Gastroesophageal sphincter (tissue), 4 donors: ENCODE measurements around the gene TMEM30B. TPM values are rescaled to one million over a fixed set of nuclear protein-coding genes. Genes with fewer than 3 reads are reported as not detected.

Source experiments
- ATAC-seq: fragments of 150-250 bp; one replicate; pipeline ENCODE4 v1.9.1; 2016; ENCODE audit warnings: mild to moderate bottlenecking, moderate library complexity
- H3K27ac ChIP-seq, 4 donors: fragments of 200-600 bp; sonication (generic) in 3 of 4; 1 replicate in 3 of 4; 2 replicates in 1 of 4; pipeline ENCODE4 v1.5.1; 2016 to 2019
- H3K27me3 ChIP-seq: fragments of 200-600 bp; sonication (generic); one replicate; pipeline ENCODE4 v1.5.1; 2019
- H3K36me3 ChIP-seq, 2 donors: fragments of 200-600 bp; sonication (generic); one replicate each; pipeline ENCODE4 v1.5.1; 2019; ENCODE audit warnings: control low read depth in 1 of 2
- H3K4me1 ChIP-seq, 3 donors: fragments of 200-600 bp; sonication (generic); 1 replicate in 2 of 3; 2 replicates in 1 of 3; pipeline ENCODE4 v1.5.1; 2016 to 2019; ENCODE audit warnings: control low read depth in 2 of 3
- H3K4me3 ChIP-seq, 2 donors: fragments of 200-600 bp; sonication (generic); one replicate each; pipeline ENCODE4 v1.5.1; 2019; ENCODE audit warnings: mild to moderate bottlenecking in 1 of 2, moderate library complexity in 1 of 2
- H3K9me3 ChIP-seq, 3 donors: fragments of 200-600 bp; sonication (generic); one replicate each; pipeline ENCODE4 v1.5.1; 2017 to 2019; ENCODE audit warnings: control low read depth in 2 of 3
- EP300 ChIP-seq: sonication (generic); formaldehyde crosslinking; IDR thresholded peaks from one replicate; pipeline ENCODE4 v1.6.1; 2017; ENCODE audit warnings: antibody characterized with exemption, mild to moderate bottlenecking
- POLR2A ChIP-seq, 2 donors: fragments of 450-650 bp; IDR thresholded peaks; one replicate each; pipeline ENCODE4 v1.6.1; 2017; ENCODE audit warnings: antibody characterized with exemption in 2 of 2, mild to moderate bottlenecking in 2 of 2, moderate library complexity in 1 of 2
- POLR2AphosphoS5 ChIP-seq: sonication (generic); formaldehyde crosslinking; IDR thresholded peaks from one replicate; pipeline ENCODE4 v1.6.1; 2017; ENCODE audit warnings: antibody characterized with exemption
- WGBS, 2 donors: methylation state at CpG; one replicate each; pipeline ENCODE4 v1.1.5; 2018; ENCODE audit warnings: low coverage in 1 of 2; 5-methylcytosine and 5-hydroxymethylcytosine counted together
- total RNA-seq, 4 donors: library from RNA; depleted of rRNA; stranded (reverse); fragments of >200 nt; gene quantifications; one replicate each; pipeline ENCODE4 v1.1.0, GENCODE V29; 2016
- TF ChIP-seq, protein P1 (sequence below), 4 experiments: fragments of 200-600 bp in 2 of 4; fragments of 450-650 bp in 2 of 4; sonication (generic) in 1 of 4; IDR thresholded peaks; one replicate each; pipeline ENCODE4 v1.5.1; 2017 to 2019; ENCODE audit warnings: antibody characterized with exemption in 4 of 4, mild to moderate bottlenecking in 2 of 4, moderate library complexity in 2 of 4

TMEM30B gene
- total RNA-seq, 4 donors from 2014 or later = 1.6 to 4.8 (median 2.6) TPM

DNA sequence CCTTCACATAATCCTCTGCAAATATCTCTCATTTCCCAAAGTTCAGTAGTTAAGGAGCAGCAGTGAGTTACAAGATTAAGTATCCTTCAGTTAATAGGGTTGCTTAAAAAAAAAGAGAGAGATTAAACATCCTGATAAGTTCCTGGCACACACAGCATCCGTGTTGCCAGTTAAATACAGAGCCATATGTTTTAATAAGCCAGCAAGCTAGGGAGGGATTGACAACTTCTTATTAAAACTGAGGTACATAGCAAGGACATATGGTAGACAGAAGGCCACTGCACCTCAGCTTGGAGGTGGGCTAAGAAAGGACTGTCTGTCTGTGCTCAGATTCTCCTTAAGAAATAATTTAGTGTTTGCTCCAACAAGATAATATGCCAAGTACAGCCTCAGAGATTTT is 9.6 kb upstream of the TMEM30B start:
- H3K9me3 ChIP-seq = no peaks in the 10 kb centered on the region
- 33 to 42% methylated on average over 1 of the region's 1 CpG for WGBS, 2 donors
- no peak overlapping the region for H3K27ac ChIP-seq
- no peak overlapping the region for H3K4me3 ChIP-seq
- ATAC-seq = no peak
- H3K27me3 ChIP-seq = no peaks in the 10 kb centered on the region
- TF ChIP-seq EP300 = no peak
- no peak for TF ChIP-seq POLR2AphosphoS5
- no peak for TF ChIP-seq POLR2A (IDR thresholded peaks at IDR 0.05)
- TF ChIP-seq, protein P1, sequence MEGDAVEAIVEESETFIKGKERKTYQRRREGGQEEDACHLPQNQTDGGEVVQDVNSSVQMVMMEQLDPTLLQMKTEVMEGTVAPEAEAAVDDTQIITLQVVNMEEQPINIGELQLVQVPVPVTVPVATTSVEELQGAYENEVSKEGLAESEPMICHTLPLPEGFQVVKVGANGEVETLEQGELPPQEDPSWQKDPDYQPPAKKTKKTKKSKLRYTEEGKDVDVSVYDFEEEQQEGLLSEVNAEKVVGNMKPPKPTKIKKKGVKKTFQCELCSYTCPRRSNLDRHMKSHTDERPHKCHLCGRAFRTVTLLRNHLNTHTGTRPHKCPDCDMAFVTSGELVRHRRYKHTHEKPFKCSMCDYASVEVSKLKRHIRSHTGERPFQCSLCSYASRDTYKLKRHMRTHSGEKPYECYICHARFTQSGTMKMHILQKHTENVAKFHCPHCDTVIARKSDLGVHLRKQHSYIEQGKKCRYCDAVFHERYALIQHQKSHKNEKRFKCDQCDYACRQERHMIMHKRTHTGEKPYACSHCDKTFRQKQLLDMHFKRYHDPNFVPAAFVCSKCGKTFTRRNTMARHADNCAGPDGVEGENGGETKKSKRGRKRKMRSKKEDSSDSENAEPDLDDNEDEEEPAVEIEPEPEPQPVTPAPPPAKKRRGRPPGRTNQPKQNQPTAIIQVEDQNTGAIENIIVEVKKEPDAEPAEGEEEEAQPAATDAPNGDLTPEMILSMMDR (IDR thresholded peaks at IDR 0.05) = no peak
- H3K36me3 ChIP-seq = no peaks in the 10 kb centered on the region
- peaks cover 0 to 8% (median 0%) of the 10 kb centered on the region in 3 donors for H3K4me1 ChIP-seq

DNA sequence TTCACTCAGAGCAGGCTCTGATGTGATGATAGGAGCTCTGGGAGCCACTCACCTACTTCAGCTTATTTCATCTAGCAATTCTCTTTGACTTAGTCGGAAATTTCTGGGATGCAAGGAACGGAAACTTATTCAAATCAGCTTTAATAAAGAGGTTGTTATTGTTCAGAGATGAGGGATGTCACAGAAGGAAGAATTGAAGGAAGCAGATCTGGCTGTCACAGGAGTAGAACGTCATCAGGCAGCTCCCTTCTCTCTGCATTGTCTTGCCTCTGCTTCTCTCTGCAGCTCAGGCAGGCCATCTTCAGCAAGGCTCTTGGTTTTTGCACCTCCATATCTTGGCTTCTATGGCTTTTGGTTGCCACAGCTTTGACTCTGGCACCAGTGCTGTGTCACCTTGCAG is 7.6 kb upstream of the TMEM30B start:
- Histone ChIP-seq H3K4me1 (peaks cover 0 to 10% (median 0%) of the 10 kb centered on the region in 3 donors), H3K27me3 (peaks cover 8% of the 10 kb centered on the region), H3K36me3 (no peaks in the 10 kb centered on the region), H3K9me3 (no peaks in the 10 kb centered on the region), H3K27ac (no peak overlapping the region), H3K4me3 (no peak overlapping the region)
- no peak for ATAC-seq
- no peak for TF ChIP-seq POLR2AphosphoS5
- WGBS, 2 donors = 79 to 95% methylated on average over 3 of the region's 3 CpGs

DNA sequence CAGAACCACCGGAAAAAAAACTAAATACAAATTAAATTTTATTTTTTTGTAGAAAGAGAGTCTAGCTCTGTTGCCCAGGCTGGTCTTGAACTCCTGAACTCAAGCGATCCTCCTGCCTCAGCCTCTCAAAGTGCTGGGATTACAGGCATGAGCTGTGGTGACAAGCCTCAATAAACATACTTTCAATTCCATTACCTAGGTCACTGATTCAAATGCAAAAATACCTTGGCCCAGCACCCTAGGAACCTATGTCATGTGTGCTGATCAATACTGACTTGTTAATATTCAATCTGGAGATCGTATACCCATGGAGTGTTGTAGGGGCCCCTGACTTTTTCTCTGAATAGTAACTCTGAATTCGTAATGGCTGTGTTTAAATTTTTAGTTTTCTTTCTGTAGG is 7.1 kb upstream of the TMEM30B start:
- 78 to 85% methylated on average over 3 to 4 of the region's 4 CpGs for WGBS, 2 donors
- peaks cover 13% of the 10 kb centered on the region for H3K27me3 ChIP-seq
- no peak overlapping the region for H3K27ac ChIP-seq
- H3K9me3 ChIP-seq = no peaks in the 10 kb centered on the region
- peaks cover 0 to 10% (median 0%) of the 10 kb centered on the region in 3 donors for H3K4me1 ChIP-seq
- no peak overlapping the region for H3K4me3 ChIP-seq
- H3K36me3 ChIP-seq = no peaks in the 10 kb centered on the region
- ATAC-seq = no peak
- no peak for TF ChIP-seq EP300
- TF ChIP-seq, protein P1 (IDR thresholded peaks at IDR 0.05) = no peak
- TF ChIP-seq POLR2A (IDR thresholded peaks at IDR 0.05) = no peak
- TF ChIP-seq POLR2AphosphoS5 = no peak

DNA sequence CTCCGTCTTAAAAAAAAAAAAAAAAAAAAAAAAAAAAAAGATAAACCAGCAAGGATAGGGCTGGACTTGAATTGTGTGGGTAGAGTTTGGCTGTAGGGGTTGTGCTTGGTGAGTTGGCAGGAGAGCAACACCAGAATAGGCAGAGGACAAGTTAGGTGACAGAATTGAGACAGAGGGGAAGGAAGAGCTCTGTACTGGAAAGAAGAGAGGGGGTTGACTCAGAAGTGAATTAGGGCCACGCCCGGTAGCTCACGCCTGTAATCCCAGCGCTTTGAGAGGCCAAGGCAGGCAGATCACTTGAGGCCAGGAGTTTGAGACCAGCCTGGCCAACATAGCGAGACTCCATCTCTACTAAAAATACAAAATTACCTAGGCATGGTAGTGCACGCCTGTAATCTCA is 6.1 kb upstream of the TMEM30B start:
- H3K9me3 ChIP-seq = no peaks in the 10 kb centered on the region
- no peak overlapping the region for H3K4me3 ChIP-seq
- H3K27ac ChIP-seq = no peak overlapping the region
- TF ChIP-seq, protein P1 (IDR thresholded peaks at IDR 0.05) = no peak
- no peak for TF ChIP-seq EP300
- TF ChIP-seq POLR2A (IDR thresholded peaks at IDR 0.05) = no peak
- TF ChIP-seq POLR2AphosphoS5 = no peak
- H3K27me3 ChIP-seq = peaks cover 13% of the 10 kb centered on the region
- H3K4me1 ChIP-seq = peaks cover 0 to 10% (median 0%) of the 10 kb centered on the region in 3 donors
- no peaks in the 10 kb centered on the region for H3K36me3 ChIP-seq
- ATAC-seq = no peak
- 87 to 94% methylated on average over 5 to 6 of the region's 7 CpGs for WGBS, 2 donors

DNA sequence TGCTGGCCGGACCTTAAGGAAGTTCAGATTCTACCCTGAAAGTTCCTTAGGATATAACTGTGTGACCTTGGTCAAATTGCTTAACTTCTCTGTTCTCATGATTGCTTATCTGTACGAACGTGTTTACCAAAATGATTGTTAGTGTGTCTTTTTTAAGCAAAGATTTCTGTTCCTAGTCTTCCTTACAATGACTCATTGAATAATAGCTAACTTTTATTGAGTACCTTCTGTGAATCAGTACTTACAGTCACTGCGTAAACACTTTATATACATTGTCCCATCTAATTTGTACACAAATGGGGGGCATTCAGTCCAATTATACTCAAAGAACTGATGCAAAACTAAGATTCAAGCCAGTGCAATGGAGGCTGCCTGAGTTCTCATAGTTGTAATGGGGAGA is 4.2 kb upstream of the TMEM30B start:
- no peak overlapping the region for H3K27ac ChIP-seq
- no peaks in the 10 kb centered on the region for H3K36me3 ChIP-seq
- WGBS, 2 donors = 82 to 90% methylated on average over 3 to 4 of the region's 4 CpGs
- H3K27me3 ChIP-seq = peaks cover 30% of the 10 kb centered on the region
- no peak for ATAC-seq
- TF ChIP-seq, protein P1 (IDR thresholded peaks at IDR 0.05) = no peak
- TF ChIP-seq POLR2AphosphoS5 (no peak), POLR2A (IDR thresholded peaks at IDR 0.05) (no peak), EP300 (no peak)
- no peaks in the 10 kb centered on the region for H3K9me3 ChIP-seq
- peaks cover 0 to 21% (median 0%) of the 10 kb centered on the region in 3 donors for H3K4me1 ChIP-seq
- no peak overlapping the region for H3K4me3 ChIP-seq
